Suprapubic skin (tissue), 4 donors: ENCODE results near the gene CEL.

Source experiments
- POLR2A ChIP-seq, 2 donors: fragments of 450-650 bp; IDR thresholded peaks; one replicate each; pipeline ENCODE4 v1.6.1; 2017; ENCODE audit warnings: antibody characterized with exemption in 2 of 2, mild to moderate bottlenecking in 2 of 2, moderate library complexity in 2 of 2
- POLR2AphosphoS5 ChIP-seq, 3 donors: sonication (generic); formaldehyde crosslinking; IDR thresholded peaks; one replicate each; pipeline ENCODE4 v1.6.1; 2017; ENCODE audit warnings: antibody characterized with exemption in 3 of 3

DNA sequence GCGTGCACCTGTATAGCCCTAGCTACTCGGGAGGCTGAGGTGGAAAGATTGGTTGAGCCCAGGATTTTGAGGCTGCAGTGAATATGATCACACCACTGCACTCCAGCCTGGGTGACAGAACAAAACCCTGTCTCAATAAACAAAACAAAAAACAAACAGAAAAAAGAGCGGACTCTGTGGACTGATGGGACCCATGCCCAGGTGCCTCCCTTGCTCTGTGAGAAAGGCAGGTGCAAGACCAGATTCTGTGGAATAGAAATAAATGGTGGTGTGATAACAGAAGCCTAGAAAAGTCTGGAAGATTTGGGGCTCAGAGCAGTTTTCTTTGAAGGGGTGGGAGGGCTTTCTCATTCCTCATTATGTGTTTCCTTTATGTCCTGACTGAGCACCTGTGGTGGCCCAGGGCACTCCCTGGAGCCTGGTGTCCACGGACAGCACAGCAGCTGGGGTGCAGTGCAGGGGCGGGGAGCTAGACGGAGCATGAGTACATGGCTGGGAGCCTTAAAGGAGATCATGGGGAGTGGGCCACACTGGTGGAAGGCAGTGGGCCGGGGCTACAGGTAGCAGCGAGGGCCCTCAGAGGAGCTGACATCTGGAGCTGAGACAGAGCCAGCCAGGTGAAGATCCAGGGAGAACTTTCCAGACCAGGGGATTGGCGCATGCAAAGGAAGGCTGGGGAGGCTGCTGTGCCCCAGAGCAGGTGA lies 15.4 kb upstream of the CEL start:
- no peak for TF ChIP-seq POLR2AphosphoS5 (IDR thresholded peaks at IDR 0.05)
- TF ChIP-seq POLR2A (IDR thresholded peaks at IDR 0.05), result no peak
